LNCaP clone FGC (cell line): ENCODE measurements around the gene TMEM60.

Experiments used
- DNase-seq: peaks from one replicate; pipeline ENCODE4 v3.0.0-alpha.2; 2011; ENCODE audit warnings: low read depth
- H3K4me3 ChIP-seq: 2 replicates; pipeline ENCODE4 v1.5.1; 2011; ENCODE audit warnings: mild to moderate bottlenecking, low read depth, low read length, control low read depth
- CTCF ChIP-seq: IDR thresholded peaks from 2 replicates; pipeline ENCODE4 v1.5.1; 2012; ENCODE audit warnings: mild to moderate bottlenecking; ENCODE audit not compliant: control insufficient read depth, insufficient read depth; ENCODE audit errors: extremely low read depth

The TMEM60 gene, protein sequence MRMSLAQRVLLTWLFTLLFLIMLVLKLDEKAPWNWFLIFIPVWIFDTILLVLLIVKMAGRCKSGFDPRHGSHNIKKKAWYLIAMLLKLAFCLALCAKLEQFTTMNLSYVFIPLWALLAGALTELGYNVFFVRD

DNA sequence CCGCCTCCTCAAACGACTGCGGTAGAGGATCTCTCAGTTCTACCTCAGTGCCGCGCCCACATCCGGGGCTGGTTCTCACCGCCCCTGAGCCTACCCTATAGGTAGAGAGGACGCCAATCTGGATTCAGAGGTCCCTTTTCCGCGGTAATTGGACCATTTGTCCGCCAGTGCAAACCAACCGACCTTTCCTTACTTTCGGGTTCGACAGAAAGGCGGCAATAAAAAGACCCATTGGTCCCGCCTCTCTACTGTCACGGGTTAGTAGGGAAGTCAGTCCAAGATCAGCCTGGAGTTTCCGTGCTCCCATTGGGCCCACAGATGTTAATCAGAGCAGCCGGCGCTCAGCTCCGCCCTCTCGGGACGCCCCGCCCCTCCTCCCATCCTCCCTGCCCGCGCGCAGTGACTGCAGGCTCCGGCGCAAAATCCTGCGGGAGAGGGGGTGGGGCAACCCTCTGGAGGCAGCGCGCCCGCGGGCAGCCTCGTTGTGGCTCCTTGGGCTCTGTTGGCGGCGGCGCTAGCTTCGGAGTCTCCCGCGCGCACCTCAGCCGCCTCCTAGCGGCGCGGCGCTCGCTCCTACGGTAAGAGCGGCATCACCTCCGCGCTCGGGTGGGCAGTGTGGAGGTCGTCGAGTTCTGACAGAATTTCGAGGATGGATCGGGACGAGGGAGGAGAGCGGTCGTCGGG, at the start of gene TMEM60, which contains the start of gene PHTF2:
Gene TMEM60 (minus strand): TSS at position 41 of the 684 bp plus-strand sequence. CDS start 4,061 bp downstream, outside the sequence.
Gene PHTF2 (plus strand): TSS at position 380 of the 684 bp plus-strand sequence.
- peak; percentile 78 for TF ChIP-seq CTCF
- peak; percentile 100 for DNase-seq

GRCh38 chr7:77846317-77847092, 48.3 kb upstream of the TMEM60 start:
- TF ChIP-seq CTCF: no peak

More for the DNA sequence above, at the start of gene TMEM60, which contains the start of gene PHTF2:
- peak within 1 kb of the TSS; percentile 96 for H3K4me3 ChIP-seq

DNA sequence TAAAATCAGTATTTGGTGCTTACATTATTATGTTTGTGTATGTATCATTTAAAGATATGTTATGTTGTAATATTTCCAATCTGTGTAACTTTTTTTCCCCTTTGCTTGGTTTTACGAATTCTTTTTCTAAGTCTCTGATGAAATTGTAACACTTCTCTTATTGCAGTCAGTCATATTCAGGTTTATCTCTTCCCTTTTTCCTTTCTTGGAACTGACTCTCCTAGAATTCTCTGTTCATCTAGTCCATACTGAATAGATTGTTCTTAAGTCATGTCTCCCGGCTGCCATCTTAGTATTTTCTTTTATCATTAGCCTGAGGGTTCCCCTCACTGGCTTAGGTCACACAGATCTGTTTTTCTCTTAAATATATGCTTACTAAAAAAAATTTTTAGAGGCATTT, 45.0 kb upstream of the TMEM60 start:
- TF ChIP-seq CTCF: no peak
- no peak overlapping the region for H3K4me3 ChIP-seq
- DNase-seq: no peak

More at GRCh38 chr7:77846317-77847092, 48.3 kb upstream of the TMEM60 start:
- no peak for DNase-seq
- H3K4me3 ChIP-seq: no peak overlapping the region

DNA sequence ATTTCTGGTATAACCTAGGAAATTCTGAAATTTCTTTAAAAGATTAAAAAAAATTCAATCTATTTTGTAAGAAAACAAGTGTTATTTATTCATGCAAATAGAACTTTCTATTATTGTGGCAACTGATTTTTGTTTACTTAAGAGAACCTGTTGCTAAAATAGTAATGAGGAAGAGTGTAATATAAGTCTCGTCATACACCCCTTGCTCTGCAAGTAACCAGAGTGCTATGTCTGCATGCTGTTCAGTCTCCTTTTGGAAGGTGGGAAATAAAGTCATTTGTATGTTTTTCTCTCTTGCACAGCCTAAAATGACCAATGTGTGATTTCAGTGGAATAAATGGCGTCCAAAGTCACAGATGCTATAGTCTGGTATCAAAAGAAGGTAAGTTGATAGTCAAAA, 41.7 kb upstream of the TMEM60 start:
- TF ChIP-seq CTCF: no peak
- DNase-seq: no peak

DNA sequence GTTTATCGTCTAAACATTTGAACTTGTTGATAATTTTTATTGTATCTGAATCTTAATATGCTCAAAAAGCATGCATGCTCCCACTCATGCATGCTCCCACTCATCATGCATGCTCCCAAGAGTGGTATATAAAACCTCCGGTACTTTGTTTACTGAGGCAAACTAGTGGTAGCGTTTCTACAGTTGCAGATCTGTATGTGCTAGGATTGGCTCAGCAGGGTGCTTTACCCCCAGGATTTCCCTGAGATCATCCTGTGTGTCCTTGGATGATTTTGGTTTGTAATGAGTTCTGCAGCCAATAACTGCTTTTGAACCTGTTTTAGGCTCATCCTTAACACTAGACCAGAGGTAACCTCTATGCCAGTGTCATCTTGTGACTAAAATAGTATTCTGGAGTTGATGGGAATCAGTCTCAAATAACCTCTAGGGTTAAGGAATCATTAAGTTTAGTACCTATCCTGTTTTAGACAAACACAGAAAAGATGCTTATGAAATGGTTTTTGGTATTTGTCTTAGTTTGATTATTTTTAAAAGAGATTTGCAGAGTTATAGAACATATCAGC, 40.8 kb upstream of the TMEM60 start:
- DNase-seq: no peak
- no peak for TF ChIP-seq CTCF
- no peak overlapping the region for H3K4me3 ChIP-seq

More for the DNA sequence above, 41.7 kb upstream of the TMEM60 start:
- H3K4me3 ChIP-seq: no peak overlapping the region

- no peak for TF ChIP-seq CTCF
- no peak for DNase-seq
- H3K4me3 ChIP-seq: no peak overlapping the region
Observed at GRCh38 chr7:77837966-77838365, 39.7 kb upstream of the TMEM60 start.
